Heart left ventricle (tissue), 16 donors: ENCODE data around the gene TCEAL3. TPM values are rescaled to one million over a fixed set of nuclear protein-coding genes. Genes with fewer than 3 reads are reported as not detected.

ENCODE experiments used
- ATAC-seq, 4 donors: fragments of 200-7000 bp; cut with Tn5 transposase; one replicate each; pipeline ENCODE4 v1.9.1; 2020 to 2022; ENCODE audit warnings: moderate library complexity in 4 of 4, mild to moderate bottlenecking in 3 of 4, moderate number of reproducible peaks in 1 of 4
- DNase-seq, 5 donors: peaks; one replicate each; pipeline ENCODE4 v3.0.0-alpha.2; 2020
- H3K27ac ChIP-seq, 12 donors: fragments of 200-600 bp; sonication (generic) in 4 of 12; one replicate each; pipeline versions ENCODE4 v1.5.0 to v1.8.0; 2016 to 2022; ENCODE audit warnings: mild to moderate bottlenecking in 2 of 12
- H3K27me3 ChIP-seq, 9 donors: fragments of 200-600 bp; sonication (generic) in 2 of 9; one replicate each; pipeline versions ENCODE4 v1.5.1 to v1.8.0; 2016 to 2022; ENCODE audit warnings: mild to moderate bottlenecking in 3 of 9
- H3K36me3 ChIP-seq, 9 donors: fragments of 200-600 bp; sonication (generic) in 2 of 9; one replicate each; pipeline versions ENCODE4 v1.5.0 to v1.8.0; 2018 to 2022; ENCODE audit warnings: mild to moderate bottlenecking in 2 of 9
- H3K4me1 ChIP-seq, 12 donors: fragments of 200-600 bp; sonication (generic) in 4 of 12; one replicate each; pipeline versions ENCODE4 v1.5.0 to v1.8.0; 2016 to 2022; ENCODE audit warnings: mild to moderate bottlenecking in 3 of 12
- H3K4me3 ChIP-seq, 12 donors: fragments of 200-600 bp; sonication (generic) in 4 of 12; one replicate each; pipeline versions ENCODE4 v1.5.0 to v1.8.0; 2017 to 2022; ENCODE audit warnings: mild to moderate bottlenecking in 9 of 12, moderate library complexity in 4 of 12
- H3K9me3 ChIP-seq, 12 donors: fragments of 200-600 bp; sonication (generic) in 4 of 12; one replicate each; pipeline versions ENCODE4 v1.5.0 to v1.8.0; 2016 to 2022; ENCODE audit warnings: mild to moderate bottlenecking in 1 of 12
- CTCF ChIP-seq, 12 donors: fragments of 200-600 bp; sonication (generic) in 4 of 12; IDR thresholded peaks; one replicate each; pipeline versions ENCODE4 v1.5.0 to v1.8.0; 2018 to 2022; ENCODE audit warnings: antibody characterized with exemption in 12 of 12, mild to moderate bottlenecking in 5 of 12
- POLR2A ChIP-seq, 2 donors: fragments of 450-650 bp; IDR thresholded peaks; one replicate each; pipeline ENCODE4 v1.6.1; 2017; ENCODE audit warnings: antibody characterized with exemption in 2 of 2, mild to moderate bottlenecking in 2 of 2, moderate library complexity in 2 of 2
- WGBS, 4 donors: extraction: QIAGEN DNeasy Blood & Tissue Kit in 2 of 4; methylation state at CpG; one replicate each; pipeline versions ENCODE4 v1.1.5 to v1.1.7; 2013 to 2018; 5-methylcytosine and 5-hydroxymethylcytosine counted together
- intact Hi-C, 10 donors: fragments of 100-400 bp; cut with DNase I; formaldehyde crosslinking; loops; one replicate each; pipeline versions ENCODE4 v1.11.1 to v1.14.2; 2022
- polyA plus RNA-seq, 2 donors: library from polyadenylated mRNA; stranded (reverse); fragments of 200-250 nt; gene quantifications; one replicate each; pipeline ENCODE4 v1.2.3, GENCODE V29; 2013
- total RNA-seq, 9 donors: library from RNA; depleted of rRNA in 2 of 9; stranded (reverse); fragments of >200 nt in 2 of 9; fragmentation: NEBNext Ultra II Directional in 3 of 9; extraction: Animal tissue kit (Norgen Biotek cat#: 25700) in 3 of 9; gene quantifications; one replicate each; pipeline versions ENCODE4 v1.1.0 to v1.2.4, GENCODE V29; 2016 to 2023
- donor health status: ischemic (EF 13 %, LVEDD 7.1; RV severe dilation, severe dysfunction).
- donor health status: healthy with polysubstance abuse.
- donor health status: DM: no; HTN: yes; CAD: no.
- donor health status: DM: no; HTN: no; CAD: no.
- donor health status: ischemic (EF 25% LVEDD 6.9; RV normal size, moderate dysfunction).
- donor health status: ischemic (EF 25% LVEDD 5.7; RV mildly dilated, moderate dysfunction).
- donor health status: healthy.
- donor health status: DM: yes; HTN: yes; CAD: no.
- donor health status: ischemic (EF 35%, LVEDD 5.7; RV mildly dilated, moderate dysfunction).
- donor health status: nonischemic (EF 11% LVEDD 7.7; RV severe dilation, severe dysfunction).
- donor health status: DM: yes; HTN: yes; CAD: no.
- donor health status: PGD.
- donor health status: ischemic (EF 29% LVEDD 5.4; RV normal size, mild dysfunction).
- donor health status: nonischemic (EF 23%, LVEDD 6.1; RV moderate dilation, normal function).

The TCEAL3 gene
- total and polyA plus RNA-seq, 11 donors, result 16.1 to 37.7 (median 21.5) TPM

GRCh38 chrX:103624111-103624510 lies 16.3 kb downstream of the TCEAL3 start:
- no peak overlapping the region for H3K4me3 ChIP-seq
- intact Hi-C loops, result loop anchor here in 2 of 10 donors (10.0 kb wide), 2 partner anchors 61 to 89 kb away; partner anchors contain the start of gene MORF4L2 (in 1 of the 2)
- H3K9me3 ChIP-seq, result no peaks in the 10 kb centered on the region
- H3K36me3 ChIP-seq, result peaks cover 0 to 9% (median 0%) of the 10 kb centered on the region in 9 donors
- DNase-seq (no peak), ATAC-seq (peak in 1 of 4 donors; percentile 29)
- no peak for TF ChIP-seq CTCF (IDR thresholded peaks at IDR 0.05)
- no peak for TF ChIP-seq POLR2A (IDR thresholded peaks at IDR 0.05)
- H3K27me3 ChIP-seq, result peaks cover 0 to 4% (median 0%) of the 10 kb centered on the region in 9 donors
- H3K4me1 ChIP-seq, result peaks cover 0 to 15% (median 3%) of the 10 kb centered on the region in 12 donors
- H3K27ac ChIP-seq, result peak overlapping the region in 1 of 12 donors; percentile 62
- 46 to 81% (median 63%) methylated on average over 4 of the region's 4 CpGs for WGBS, 4 donors

GRCh38 chrX:103626855-103627254 lies 19.1 kb downstream of the TCEAL3 start:
- Histone ChIP-seq H3K4me1 (peaks cover 0 to 23% (median 4%) of the 10 kb centered on the region in 12 donors), H3K27me3 (peaks cover 0 to 17% (median 0%) of the 10 kb centered on the region in 9 donors), H3K36me3 (peaks cover 0 to 9% (median 0%) of the 10 kb centered on the region in 9 donors), H3K4me3 (no peak overlapping the region), H3K9me3 (no peaks in the 10 kb centered on the region), H3K27ac (no peak overlapping the region)
- TF ChIP-seq CTCF (IDR thresholded peaks at IDR 0.05), result no peak
- no peak for TF ChIP-seq POLR2A (IDR thresholded peaks at IDR 0.05)
- ATAC-seq (no peak), DNase-seq (no peak)
- intact Hi-C loops, result loop anchor here in 3 of 10 donors (5.0 to 10.0 kb wide), 3 partner anchors 58 to 95 kb away; partner anchors contain the start of gene MORF4L2 (in 1 of the 3)

- Histone ChIP-seq H3K36me3 (no peaks in the 10 kb centered on the region), H3K4me3 (peak within 1 kb of the TSS; percentile 39 to 94 (median 72)), H3K4me1 (peaks cover 0 to 23% (median 4%) of the 10 kb centered on the region in 12 donors), H3K27me3 (peaks cover 0 to 15% (median 0%) of the 10 kb centered on the region in 9 donors), H3K27ac (peak within 1 kb of the TSS; percentile 70 to 97 (median 93)), H3K9me3 (no peaks in the 10 kb centered on the region)
- TF ChIP-seq POLR2A (IDR thresholded peaks at IDR 0.05) (no peak), CTCF (IDR thresholded peaks at IDR 0.05) (no peak)
- peak; percentile 74 to 81 (median 78) for ATAC-seq
- WGBS, 4 donors, result 2 to 35% (median 14%) methylated on average over 32 of the region's 32 CpGs
- intact Hi-C loops, result loop anchor here in 4 of 10 donors (2.0 to 10.0 kb wide), 5 partner anchors 44 to 96 kb away; partner anchors contain the start of genes MORF4L2 (in 3 of the 4) and TCEAL4 (in 1 of the 4)
- DNase-seq, result peak; percentile 48 to 75 (median 66)
Measured at GRCh38 chrX:103628386-103629317, 20.9 kb downstream of the TCEAL3 start, which contains the start of gene TCEAL1. TSS of gene TCEAL1 (plus strand) at chrX:103628975. CDS start at chrX:103629917, 942 bp downstream.
